22Rv1 (cell line): ENCODE results near the gene SLC13A5.

ENCODE experiments used
- ZFX ChIP-seq: fragments of 450-650 bp; IDR thresholded peaks from 2 replicates; pipeline ENCODE4 v1.6.1; 2017; ENCODE audit warnings: antibody characterized with exemption, borderline replicate concordance
- TF ChIP-seq, protein P1 (sequence below): fragments of 450-650 bp; IDR thresholded peaks from 2 replicates; pipeline ENCODE4 v1.5.1; 2017; ENCODE audit warnings: mild to moderate bottlenecking

DNA sequence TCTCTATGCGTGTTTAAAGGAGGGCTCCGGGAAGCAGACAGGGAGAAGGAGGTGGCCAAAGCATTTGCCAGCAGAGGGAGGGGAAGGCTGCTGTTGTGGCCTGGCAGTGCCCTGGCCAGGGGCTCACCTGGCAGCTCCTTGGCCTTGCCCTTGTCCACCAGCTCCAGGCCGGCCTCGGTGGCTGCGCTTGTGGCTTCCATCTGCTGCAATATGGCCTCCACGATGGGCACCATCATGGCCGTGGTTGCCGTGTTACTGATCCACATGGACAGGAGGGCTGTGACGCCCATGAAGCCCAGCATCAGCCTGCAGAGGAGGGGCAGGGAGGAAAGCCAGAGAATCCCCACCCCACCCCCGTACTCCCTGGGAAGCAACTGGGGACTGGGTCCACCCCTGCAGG, 9.4 kb downstream of the SLC13A5 start:
- TF ChIP-seq, protein P1, sequence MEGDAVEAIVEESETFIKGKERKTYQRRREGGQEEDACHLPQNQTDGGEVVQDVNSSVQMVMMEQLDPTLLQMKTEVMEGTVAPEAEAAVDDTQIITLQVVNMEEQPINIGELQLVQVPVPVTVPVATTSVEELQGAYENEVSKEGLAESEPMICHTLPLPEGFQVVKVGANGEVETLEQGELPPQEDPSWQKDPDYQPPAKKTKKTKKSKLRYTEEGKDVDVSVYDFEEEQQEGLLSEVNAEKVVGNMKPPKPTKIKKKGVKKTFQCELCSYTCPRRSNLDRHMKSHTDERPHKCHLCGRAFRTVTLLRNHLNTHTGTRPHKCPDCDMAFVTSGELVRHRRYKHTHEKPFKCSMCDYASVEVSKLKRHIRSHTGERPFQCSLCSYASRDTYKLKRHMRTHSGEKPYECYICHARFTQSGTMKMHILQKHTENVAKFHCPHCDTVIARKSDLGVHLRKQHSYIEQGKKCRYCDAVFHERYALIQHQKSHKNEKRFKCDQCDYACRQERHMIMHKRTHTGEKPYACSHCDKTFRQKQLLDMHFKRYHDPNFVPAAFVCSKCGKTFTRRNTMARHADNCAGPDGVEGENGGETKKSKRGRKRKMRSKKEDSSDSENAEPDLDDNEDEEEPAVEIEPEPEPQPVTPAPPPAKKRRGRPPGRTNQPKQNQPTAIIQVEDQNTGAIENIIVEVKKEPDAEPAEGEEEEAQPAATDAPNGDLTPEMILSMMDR = no peak
- TF ChIP-seq ZFX = no peak
